MM.1S (cell line): ENCODE data around the gene NDFIP2.

Source experiments
- DNase-seq: peaks from one replicate; pipeline ENCODE4 v3.0.0-alpha.2; 2015
- H2AFZ ChIP-seq: fragments of 300-600 bp; sonication (generic); 2 replicates; pipeline ENCODE4 v1.6.0; 2016; ENCODE audit warnings: antibody characterized with exemption, low read length
- H3F3A ChIP-seq: fragments of 300-600 bp; sonication (generic); 2 replicates; pipeline ENCODE4 v1.6.1; 2016; ENCODE audit warnings: mild to moderate bottlenecking, antibody characterized with exemption, low read length, moderate library complexity, mixed read lengths; ENCODE audit not compliant: insufficient read depth
- H3K27ac ChIP-seq: fragments of 300-600 bp; sonication (generic); 2 replicates; pipeline ENCODE4 v1.5.1; 2016; ENCODE audit warnings: mild to moderate bottlenecking, low read length
- H3K27me3 ChIP-seq: fragments of 300-600 bp; sonication (generic); replicated peaks from 2 replicates; pipeline ENCODE4 v1.6.0; 2016; ENCODE audit warnings: low read length; ENCODE audit not compliant: insufficient read depth
- H3K36me3 ChIP-seq: fragments of 300-600 bp; sonication (generic); replicated peaks from 2 replicates; pipeline ENCODE4 v1.6.1; 2016; ENCODE audit warnings: mild to moderate bottlenecking, low read length, mixed read lengths; ENCODE audit not compliant: insufficient read depth
- H3K4me1 ChIP-seq: fragments of 300-600 bp; sonication (generic); 2 replicates; pipeline ENCODE4 v1.6.1; 2016; ENCODE audit warnings: low read length, mixed read lengths
- H3K4me2 ChIP-seq: fragments of 300-600 bp; sonication (generic); 2 replicates; pipeline ENCODE4 v1.6.0; 2016; ENCODE audit warnings: low read depth, low read length
- H3K4me3 ChIP-seq: fragments of 300-600 bp; sonication (generic); 2 replicates; pipeline ENCODE4 v1.5.1; 2016; ENCODE audit warnings: low read length, mixed read lengths
- H3K79me2 ChIP-seq: fragments of 300-600 bp; sonication (generic); 2 replicates; pipeline ENCODE4 v1.6.1; 2016; ENCODE audit warnings: mixed run types, low read length, mixed read lengths
- H3K9ac ChIP-seq: fragments of 300-600 bp; sonication (generic); 2 replicates; pipeline ENCODE4 v1.6.1; 2016; ENCODE audit warnings: low read length, mixed read lengths
- H3K9me2 ChIP-seq: fragments of 300-600 bp; sonication (generic); replicated peaks from 2 replicates; pipeline ENCODE4 v1.6.1; 2016; ENCODE audit warnings: mild to moderate bottlenecking, low read length, mixed read lengths; ENCODE audit not compliant: insufficient read depth
- H3K9me3 ChIP-seq: fragments of 300-600 bp; sonication (generic); replicated peaks from 2 replicates; pipeline ENCODE4 v1.6.1; 2016; ENCODE audit warnings: mild to moderate bottlenecking, low read length, mixed read lengths; ENCODE audit not compliant: insufficient read depth
- H4K20me1 ChIP-seq: fragments of 300-600 bp; sonication (generic); 2 replicates; pipeline ENCODE4 v1.6.1; 2016; ENCODE audit warnings: mild to moderate bottlenecking, low read length, moderate library complexity, mixed read lengths; ENCODE audit not compliant: insufficient read depth
- CTCF ChIP-seq: fragments of 300-600 bp; sonication (generic); IDR thresholded peaks from 2 replicates; pipeline ENCODE4 v1.5.1; 2016; ENCODE audit warnings: antibody characterized with exemption, low read length, mixed read lengths
- EZH2 ChIP-seq: fragments of 300-600 bp; sonication (generic); optimal IDR thresholded peaks from 2 replicates; pipeline ENCODE3; 2017; ENCODE audit warnings: low read depth, mild to moderate bottlenecking, antibody characterized with exemption, low read length, mixed read lengths
- EZH2phosphoT487 ChIP-seq: fragments of 300-600 bp; sonication (generic); IDR thresholded peaks from 2 replicates; pipeline ENCODE4 v1.6.1; 2018; ENCODE audit warnings: antibody characterized with exemption, low read length

NDFIP2 gene

GRCh38 chr13:79533781-79534400 is 52.9 kb downstream of the NDFIP2 start:
- H3K4me3 ChIP-seq = no peak overlapping the region
- H3K9ac ChIP-seq = no peak overlapping the region
- no peaks in the 10 kb centered on the region for H3K4me1 ChIP-seq
- no peaks in the 10 kb centered on the region for H3K79me2 ChIP-seq
- no peak for DNase-seq
- no peak overlapping the region for H2AFZ ChIP-seq
- no peak overlapping the region for H3K27ac ChIP-seq
- no peak overlapping the region for H3K4me2 ChIP-seq
- H3K36me3 ChIP-seq = no peaks in the 10 kb centered on the region
- no peaks in the 10 kb centered on the region for H4K20me1 ChIP-seq
- no peaks in the 10 kb centered on the region for H3F3A ChIP-seq
- TF ChIP-seq EZH2 = no peak
- no peak for TF ChIP-seq EZH2phosphoT487
- no peaks in the 10 kb centered on the region for H3K27me3 ChIP-seq
- no peaks in the 10 kb centered on the region for H3K9me3 ChIP-seq
- no peaks in the 10 kb centered on the region for H3K9me2 ChIP-seq

GRCh38 chr13:79534596-79534995 is 53.6 kb downstream of the NDFIP2 start:
- H2AFZ ChIP-seq = no peak overlapping the region
- H3K4me3 ChIP-seq = no peak overlapping the region
- H3K9me2 ChIP-seq = no peaks in the 10 kb centered on the region
- TF ChIP-seq CTCF = no peak
- TF ChIP-seq EZH2phosphoT487 = no peak
- TF ChIP-seq EZH2 = no peak
- H3K9ac ChIP-seq = no peak overlapping the region
- H3F3A ChIP-seq = no peaks in the 10 kb centered on the region
- no peaks in the 10 kb centered on the region for H3K27me3 ChIP-seq
- no peak for DNase-seq
- H4K20me1 ChIP-seq = no peaks in the 10 kb centered on the region
- no peaks in the 10 kb centered on the region for H3K4me1 ChIP-seq
- no peaks in the 10 kb centered on the region for H3K36me3 ChIP-seq
- no peaks in the 10 kb centered on the region for H3K9me3 ChIP-seq
- no peak overlapping the region for H3K4me2 ChIP-seq
- H3K79me2 ChIP-seq = no peaks in the 10 kb centered on the region
- no peak overlapping the region for H3K27ac ChIP-seq

GRCh38 chr13:79538757-79539156 is 57.8 kb downstream of the NDFIP2 start:
- no peaks in the 10 kb centered on the region for H3K79me2 ChIP-seq
- TF ChIP-seq EZH2 (no peak), EZH2phosphoT487 (no peak), CTCF (no peak)
- DNase-seq = no peak

GRCh38 chr13:79540504-79540903 is 59.5 kb downstream of the NDFIP2 start:
- Histone ChIP-seq H3K36me3 (no peaks in the 10 kb centered on the region), H3K4me3 (no peak overlapping the region), H3K79me2 (no peaks in the 10 kb centered on the region), H3K4me2 (no peak overlapping the region), H3K9ac (no peak overlapping the region), H3K9me3 (no peaks in the 10 kb centered on the region), H3K27ac (no peak overlapping the region), H3F3A (no peaks in the 10 kb centered on the region), H4K20me1 (no peaks in the 10 kb centered on the region), H3K9me2 (no peaks in the 10 kb centered on the region), H3K4me1 (no peaks in the 10 kb centered on the region), H2AFZ (no peak overlapping the region), H3K27me3 (no peaks in the 10 kb centered on the region)
- TF ChIP-seq CTCF (no peak), EZH2phosphoT487 (no peak), EZH2 (no peak)
- DNase-seq = no peak

More at GRCh38 chr13:79538757-79539156, 57.8 kb downstream of the NDFIP2 start:
- Histone ChIP-seq H3K27ac (no peak overlapping the region), H3K4me3 (no peak overlapping the region), H3K27me3 (no peaks in the 10 kb centered on the region), H3K36me3 (no peaks in the 10 kb centered on the region), H3F3A (no peaks in the 10 kb centered on the region), H3K4me2 (no peak overlapping the region), H3K9me3 (no peaks in the 10 kb centered on the region), H2AFZ (no peak overlapping the region), H3K4me1 (no peaks in the 10 kb centered on the region), H3K9ac (no peak overlapping the region), H3K9me2 (no peaks in the 10 kb centered on the region), H4K20me1 (no peaks in the 10 kb centered on the region)
